NCI-H2171 (cell line): ENCODE data around the gene ZFHX3.
"Not testable (repeated sequence)": the region's sequence is repeated elsewhere in the genome, so short reads cannot be mapped to it uniquely, and the experiment has no call there.

ENCODE experiments used
- DNase-seq: peaks from one replicate; lab custom pipeline; 2025; lab: John Stamatoyannopoulos, UW

The ZFHX3 gene

GRCh38 chr16:72996291-72997062 is 51.5 kb downstream of the ZFHX3 start:
- no peak for DNase-seq

DNA sequence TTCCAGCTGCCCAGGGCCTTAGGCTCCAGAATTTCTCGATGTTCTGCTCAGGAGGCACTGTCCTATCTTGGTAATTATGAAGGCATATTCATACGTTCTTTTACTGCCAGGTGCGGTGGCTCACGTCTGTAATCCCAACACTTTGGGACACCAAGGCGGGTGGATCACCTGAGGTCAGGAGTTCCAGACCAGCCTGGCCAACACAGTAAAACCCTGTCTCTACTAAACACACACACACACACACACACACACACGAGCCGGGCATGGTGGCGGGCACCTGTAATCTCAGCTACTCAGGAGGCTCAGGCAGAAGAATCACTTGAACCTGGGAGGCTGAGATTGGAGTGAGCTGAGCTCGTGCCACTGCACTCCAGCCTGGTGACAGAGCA is 52.1 kb downstream of the ZFHX3 start:
- DNase-seq = not testable (repeated sequence)

- DNase-seq = no peak
Observed at GRCh38 chr16:72995151-72995881, 52.6 kb downstream of the ZFHX3 start.

GRCh38 chr16:72992142-72992601 is 55.8 kb downstream of the ZFHX3 start:
- DNase-seq = no peak

- no peak for DNase-seq
Observed at GRCh38 chr16:72991644-72992043, 56.3 kb downstream of the ZFHX3 start.

DNA sequence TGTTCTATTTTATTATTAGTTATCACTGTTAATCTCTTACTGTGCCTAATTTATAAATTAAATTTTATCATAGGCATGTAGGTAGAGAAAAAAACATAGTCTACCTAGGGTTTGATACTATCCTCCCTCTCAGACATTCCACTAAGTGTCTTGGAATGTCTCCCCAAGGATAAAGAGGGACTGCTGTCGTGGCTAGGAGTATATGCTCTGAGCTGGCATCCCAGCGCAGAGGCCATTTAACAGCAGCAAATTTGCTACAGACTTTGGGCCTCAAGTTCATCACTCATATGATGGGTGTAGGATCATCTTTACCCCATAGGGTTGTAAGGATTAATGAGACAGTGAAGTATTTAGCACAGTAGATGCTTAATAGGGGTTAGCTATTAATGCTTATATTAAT is 56.7 kb downstream of the ZFHX3 start:
- DNase-seq = no peak

DNA sequence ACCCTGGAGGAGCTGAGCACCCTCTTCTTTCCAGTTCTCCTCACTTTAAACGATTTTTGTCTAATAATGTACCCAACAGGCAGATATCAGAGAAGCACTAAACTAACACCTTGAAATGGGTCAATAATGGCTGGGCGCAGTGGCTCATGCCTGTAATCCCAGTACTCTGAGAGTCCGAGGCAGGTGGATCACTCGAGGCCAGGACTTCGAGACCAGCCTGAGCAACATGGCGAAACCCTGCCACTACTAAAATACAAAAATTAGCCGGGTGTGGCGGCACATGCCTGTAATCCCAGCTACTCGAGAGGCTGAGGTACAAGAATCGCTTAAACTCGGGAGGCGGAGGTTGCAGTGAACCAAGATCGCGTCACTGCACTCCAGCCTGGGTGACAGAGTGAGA is 57.4 kb downstream of the ZFHX3 start:
- DNase-seq = no peak

DNA sequence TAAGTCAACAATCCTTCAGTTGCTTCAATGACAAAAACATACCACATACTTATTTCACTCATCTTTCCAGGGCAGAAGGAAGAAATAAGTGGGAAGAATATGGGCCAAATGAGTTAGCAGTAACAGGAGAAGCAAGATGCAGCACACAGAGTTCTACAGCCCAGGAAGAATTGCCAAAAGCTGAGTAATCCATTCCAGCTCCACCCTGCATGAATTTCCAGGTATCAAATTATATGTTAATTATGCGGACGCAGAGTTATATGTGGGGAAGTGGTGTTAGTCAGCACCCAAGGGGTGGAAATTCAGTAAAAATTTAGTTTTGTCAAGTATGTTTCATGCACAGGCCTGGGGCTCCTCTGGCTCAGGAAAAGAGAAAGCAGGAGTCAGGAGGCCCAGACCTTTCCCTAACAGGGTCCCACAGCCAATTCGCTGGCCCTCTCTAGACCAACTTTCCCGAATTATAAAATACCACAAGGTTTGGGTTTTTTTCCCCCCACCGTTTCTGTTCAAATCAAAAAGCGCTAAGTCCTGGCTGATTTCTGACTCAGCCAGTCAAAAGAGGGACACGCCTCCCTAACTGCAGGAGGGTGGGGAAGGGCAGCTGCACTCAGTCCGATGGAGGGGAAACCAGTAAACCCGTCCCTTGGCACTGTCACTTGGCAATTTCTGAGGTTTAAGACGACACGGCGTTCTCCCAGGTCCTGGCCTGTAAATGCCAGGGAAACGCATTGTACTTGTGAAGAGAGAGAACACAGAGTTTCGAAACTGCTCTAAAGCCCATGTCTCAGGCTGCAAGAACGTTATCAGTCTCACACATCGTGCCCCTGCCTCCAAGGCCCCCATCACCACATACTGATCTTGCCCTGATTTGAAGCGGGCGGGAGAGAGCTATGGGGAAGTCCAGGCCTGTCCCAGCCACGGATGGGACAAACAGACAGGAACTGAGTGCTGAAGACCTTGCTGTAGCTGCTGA is 58.1 kb downstream of the ZFHX3 start:
- DNase-seq = no peak

GRCh38 chr16:72989203-72989578 is 58.7 kb downstream of the ZFHX3 start:
- DNase-seq = not testable (repeated sequence)

GRCh38 chr16:72988569-72988968 is 59.4 kb downstream of the ZFHX3 start:
- DNase-seq = no peak

DNA sequence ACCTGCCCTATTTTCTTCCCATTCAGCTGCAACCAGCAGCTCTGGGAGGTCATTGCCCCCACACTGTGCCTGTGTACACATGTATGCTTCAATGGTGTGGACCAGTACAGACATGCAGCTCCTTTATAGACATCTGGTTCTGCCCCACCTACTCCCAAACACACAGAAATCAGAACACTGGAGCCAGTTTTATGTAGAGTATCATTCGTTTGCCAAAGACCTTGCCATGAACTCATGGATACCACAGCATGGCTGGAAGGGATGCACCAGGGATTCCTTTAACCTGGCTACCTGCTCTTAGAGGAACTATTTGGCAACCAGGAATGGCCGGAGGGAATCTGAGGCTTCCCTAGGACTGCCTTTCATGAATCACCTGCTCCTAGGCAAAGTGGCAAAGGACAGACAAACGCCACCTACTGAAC is 60.4 kb downstream of the ZFHX3 start:
- DNase-seq = no peak

GRCh38 chr16:72985995-72986394 is 61.9 kb downstream of the ZFHX3 start:
- DNase-seq = no peak

GRCh38 chr16:72985148-72985941 is 62.6 kb downstream of the ZFHX3 start:
- DNase-seq = no peak

- DNase-seq = no peak
Observed at GRCh38 chr16:72983728-72984350, 64.1 kb downstream of the ZFHX3 start.

- DNase-seq = no peak
Observed at GRCh38 chr16:72983241-72983640, 64.7 kb downstream of the ZFHX3 start.

DNA sequence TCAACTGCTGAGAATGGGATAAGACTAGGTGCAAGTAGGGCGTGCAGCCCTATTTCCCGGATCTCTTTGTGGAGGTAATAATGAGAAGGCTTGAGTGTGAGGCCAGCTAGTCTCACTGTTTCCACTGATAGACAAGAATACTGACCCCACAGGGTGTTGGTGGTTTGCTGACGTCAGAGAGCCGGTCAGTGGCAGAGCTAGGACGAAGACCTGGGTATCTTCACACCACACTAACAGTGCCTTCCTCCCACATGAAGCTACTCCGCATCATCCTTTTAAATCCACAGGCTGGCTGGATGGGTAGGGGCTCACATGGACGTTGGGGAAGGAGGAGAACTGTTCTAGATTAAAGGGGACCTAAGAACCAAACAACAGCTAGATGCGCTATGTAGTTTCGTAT is 68.0 kb downstream of the ZFHX3 start:
- no peak for DNase-seq

DNA sequence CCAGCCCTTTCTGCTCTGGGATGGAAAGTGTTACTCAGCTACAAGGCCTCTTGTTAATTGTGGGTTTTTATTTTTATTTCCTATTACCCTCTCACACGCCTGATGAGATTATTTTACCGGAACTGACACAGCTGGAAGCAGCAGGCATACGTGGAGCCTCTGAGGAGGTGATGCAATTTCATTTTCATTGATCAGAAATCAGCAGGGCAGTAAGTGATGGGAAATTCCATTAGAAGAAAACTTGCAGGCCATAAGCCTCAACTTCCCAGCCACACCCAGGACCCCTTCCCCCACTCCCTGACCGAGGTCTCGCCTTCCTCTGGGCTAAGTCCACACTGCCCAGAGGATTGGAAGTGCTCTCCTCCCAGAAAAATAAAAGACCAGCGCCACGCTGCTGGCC is 69.7 kb downstream of the ZFHX3 start:
- no peak for DNase-seq

GRCh38 chr16:72977127-72977526 is 70.8 kb downstream of the ZFHX3 start:
- no peak for DNase-seq

DNA sequence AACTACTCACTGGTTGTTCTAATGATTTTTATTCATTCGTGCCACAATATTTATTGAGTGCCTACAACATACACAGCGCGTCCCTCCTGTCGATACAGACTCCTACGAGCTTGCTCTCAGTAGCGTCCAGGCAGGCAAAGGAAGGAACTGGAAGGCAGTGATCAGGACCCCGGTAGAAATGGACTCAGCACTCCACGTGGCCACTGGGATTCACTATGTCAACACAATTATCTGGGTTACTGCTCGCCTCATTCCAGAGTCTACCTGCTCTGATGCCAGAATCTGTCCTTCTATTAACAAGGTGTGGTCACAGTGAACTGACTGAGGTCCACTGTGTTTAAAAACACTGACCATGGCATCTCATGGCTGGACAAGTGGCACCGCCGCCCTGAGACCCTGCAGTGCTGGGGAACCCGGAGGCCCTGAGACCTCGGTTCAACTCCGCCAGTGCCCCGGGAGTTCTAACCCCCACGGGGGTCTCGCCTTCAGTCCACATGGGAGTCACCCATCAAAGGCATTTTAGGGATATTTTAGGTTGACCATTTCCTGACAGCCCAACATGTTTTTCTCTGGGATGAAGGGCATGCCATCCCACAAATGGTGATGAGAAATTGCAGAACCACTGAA is 71.4 kb downstream of the ZFHX3 start:
- no peak for DNase-seq

GRCh38 chr16:72975809-72976437 is 72.0 kb downstream of the ZFHX3 start:
- no peak for DNase-seq
